ENCODE data around the gene ADRM1.

Gene ADRM1

GRCh38 chr20:62327726-62328495 lies 25.1 kb downstream of the ADRM1 start:
- no peak overlapping the region for H3K4me3 Mint-ChIP-seq
- H3K4me1 Mint-ChIP-seq (ENCODE audit: low read depth): no peaks in the 10 kb centered on the region
- no peak for DNase-seq
- H3K27ac Mint-ChIP-seq: no peak overlapping the region
- no peaks in the 10 kb centered on the region for H3K36me3 Mint-ChIP-seq (ENCODE audit: low read depth)
- H3K27me3 Mint-ChIP-seq: no peaks in the 10 kb centered on the region
- no peaks in the 10 kb centered on the region for H3K9me3 Mint-ChIP-seq

- no peaks in the 10 kb centered on the region for H3K27me3 Mint-ChIP-seq
- no peaks in the 10 kb centered on the region for H3K9me3 Mint-ChIP-seq
- no peaks in the 10 kb centered on the region for H3K4me1 Mint-ChIP-seq (ENCODE audit: low read depth)
- DNase-seq: no peak
- H3K27ac Mint-ChIP-seq: no peak overlapping the region
- H3K4me3 Mint-ChIP-seq: no peak overlapping the region
- no peaks in the 10 kb centered on the region for H3K36me3 Mint-ChIP-seq (ENCODE audit: low read depth)
These were observed 26.0 kb downstream of the ADRM1 start for GRCh38 chr20:62328684-62329388.

- DNase-seq: no peak
- no peaks in the 10 kb centered on the region for H3K27me3 Mint-ChIP-seq
- no peak overlapping the region for H3K4me3 Mint-ChIP-seq
- H3K4me1 Mint-ChIP-seq (ENCODE audit: low read depth): no peaks in the 10 kb centered on the region
- H3K36me3 Mint-ChIP-seq (ENCODE audit: low read depth): no peaks in the 10 kb centered on the region
- no peak overlapping the region for H3K27ac Mint-ChIP-seq
- no peaks in the 10 kb centered on the region for H3K9me3 Mint-ChIP-seq
These were observed 26.9 kb downstream of the ADRM1 start for GRCh38 chr20:62329389-62330377.

- H3K4me3 Mint-ChIP-seq: no peak overlapping the region
- no peaks in the 10 kb centered on the region for H3K36me3 Mint-ChIP-seq (ENCODE audit: low read depth)
- no peak for DNase-seq
- no peaks in the 10 kb centered on the region for H3K4me1 Mint-ChIP-seq (ENCODE audit: low read depth)
- H3K9me3 Mint-ChIP-seq: no peaks in the 10 kb centered on the region
- H3K27ac Mint-ChIP-seq: no peak overlapping the region
- H3K27me3 Mint-ChIP-seq: no peaks in the 10 kb centered on the region
These were observed 27.9 kb downstream of the ADRM1 start for GRCh38 chr20:62330576-62331317.

- H3K36me3 Mint-ChIP-seq (ENCODE audit: low read depth): no peaks in the 10 kb centered on the region
- H3K27ac Mint-ChIP-seq: no peak overlapping the region
- no peaks in the 10 kb centered on the region for H3K4me1 Mint-ChIP-seq (ENCODE audit: low read depth)
- H3K27me3 Mint-ChIP-seq: peaks cover 2% of the 10 kb centered on the region
- no peaks in the 10 kb centered on the region for H3K9me3 Mint-ChIP-seq
- DNase-seq: no peak
- no peak overlapping the region for H3K4me3 Mint-ChIP-seq
These were observed 28.6 kb downstream of the ADRM1 start for GRCh38 chr20:62331347-62331746.

- Mint-ChIP-seq H3K4me1 (ENCODE audit: low read depth) (no peaks in the 10 kb centered on the region), H3K36me3 (ENCODE audit: low read depth) (no peaks in the 10 kb centered on the region), H3K4me3 (no peak overlapping the region), H3K27me3 (peaks cover 13% of the 10 kb centered on the region), H3K9me3 (no peaks in the 10 kb centered on the region), H3K27ac (no peak overlapping the region)
- no peak for DNase-seq
These were observed 29.6 kb downstream of the ADRM1 start for GRCh38 chr20:62332421-62332820.

- H3K36me3 Mint-ChIP-seq (ENCODE audit: low read depth): no peaks in the 10 kb centered on the region
- no peak overlapping the region for H3K27ac Mint-ChIP-seq
- peaks cover 17% of the 10 kb centered on the region for H3K27me3 Mint-ChIP-seq
- no peaks in the 10 kb centered on the region for H3K4me1 Mint-ChIP-seq (ENCODE audit: low read depth)
- H3K4me3 Mint-ChIP-seq: no peak overlapping the region
- no peak for DNase-seq
- H3K9me3 Mint-ChIP-seq: no peaks in the 10 kb centered on the region
These were observed 30.4 kb downstream of the ADRM1 start for GRCh38 chr20:62332989-62333819.

- H3K27me3 Mint-ChIP-seq: peaks cover 17% of the 10 kb centered on the region
- no peaks in the 10 kb centered on the region for H3K36me3 Mint-ChIP-seq (ENCODE audit: low read depth)
- no peak overlapping the region for H3K4me3 Mint-ChIP-seq
- H3K27ac Mint-ChIP-seq: no peak overlapping the region
- no peaks in the 10 kb centered on the region for H3K4me1 Mint-ChIP-seq (ENCODE audit: low read depth)
- H3K9me3 Mint-ChIP-seq: no peaks in the 10 kb centered on the region
- DNase-seq: no peak
These were observed 31.2 kb downstream of the ADRM1 start for GRCh38 chr20:62333820-62334595.

- Mint-ChIP-seq H3K27me3 (peaks cover 23% of the 10 kb centered on the region), H3K36me3 (ENCODE audit: low read depth) (no peaks in the 10 kb centered on the region), H3K9me3 (no peaks in the 10 kb centered on the region), H3K4me3 (no peak overlapping the region), H3K27ac (no peak overlapping the region), H3K4me1 (ENCODE audit: low read depth) (no peaks in the 10 kb centered on the region)
- DNase-seq: no peak
These were observed 32.1 kb downstream of the ADRM1 start for GRCh38 chr20:62334881-62335280.

GRCh38 chr20:62335532-62335931 lies 32.7 kb downstream of the ADRM1 start:
- Mint-ChIP-seq H3K4me3 (no peak overlapping the region), H3K4me1 (ENCODE audit: low read depth) (no peaks in the 10 kb centered on the region), H3K36me3 (ENCODE audit: low read depth) (no peaks in the 10 kb centered on the region), H3K27ac (no peak overlapping the region), H3K27me3 (peaks cover 25% of the 10 kb centered on the region), H3K9me3 (no peaks in the 10 kb centered on the region)
- DNase-seq: no peak

- Mint-ChIP-seq H3K27me3 (peaks cover 25% of the 10 kb centered on the region), H3K36me3 (ENCODE audit: low read depth) (no peaks in the 10 kb centered on the region), H3K4me1 (ENCODE audit: low read depth) (no peaks in the 10 kb centered on the region), H3K9me3 (no peaks in the 10 kb centered on the region), H3K27ac (no peak overlapping the region), H3K4me3 (no peak overlapping the region)
- DNase-seq: no peak
These were observed 33.5 kb downstream of the ADRM1 start for GRCh38 chr20:62336329-62336728.

- H3K4me1 Mint-ChIP-seq (ENCODE audit: low read depth): no peaks in the 10 kb centered on the region
- H3K36me3 Mint-ChIP-seq (ENCODE audit: low read depth): no peaks in the 10 kb centered on the region
These were observed 34.2 kb downstream of the ADRM1 start for GRCh38 chr20:62336775-62337557.

More at GRCh38 chr20:62336775-62337557, 34.2 kb downstream of the ADRM1 start:
- Mint-ChIP-seq H3K27me3 (peaks cover 25% of the 10 kb centered on the region), H3K9me3 (no peaks in the 10 kb centered on the region), H3K4me3 (no peak overlapping the region), H3K27ac (no peak overlapping the region)
- DNase-seq: no peak
